Nephron progenitor cell (in vitro differentiated cells): ENCODE data around the gene AJAP1.

Experiments
- DNase-seq: peaks from one replicate; pipeline ENCODE4 v3.0.0; 2021
- H3K27ac Mint-ChIP-seq: 2 replicates; pipeline ENCODE4 v1.8.0; 2021; ENCODE audit warnings: mild to moderate bottlenecking, moderate library complexity, mixed read lengths
- H3K27me3 Mint-ChIP-seq: 2 replicates; pipeline ENCODE4 v1.8.0; 2021; ENCODE audit warnings: mild to moderate bottlenecking, low read depth, mixed read lengths; ENCODE audit not compliant: poor library complexity
- H3K36me3 Mint-ChIP-seq: 2 replicates; pipeline ENCODE4 v1.8.0; 2021; ENCODE audit warnings: low read depth, mixed read lengths
- H3K4me1 Mint-ChIP-seq: 2 replicates; pipeline ENCODE4 v1.8.0; 2021; ENCODE audit warnings: mixed read lengths
- H3K4me3 Mint-ChIP-seq: 2 replicates; pipeline ENCODE4 v1.8.0; 2021; ENCODE audit warnings: mild to moderate bottlenecking, moderate library complexity, mixed read lengths
- H3K9me3 Mint-ChIP-seq: 2 replicates; pipeline ENCODE4 v1.8.0; 2021; ENCODE audit warnings: mild to moderate bottlenecking, moderate library complexity, mixed read lengths
- TF ChIP-seq, protein P1 (sequence below): fragments of 200-600 bp; sonication (generic); IDR thresholded peaks from 2 replicates; pipeline ENCODE4 v1.5.0; 2021; ENCODE audit warnings: antibody characterized with exemption

Gene AJAP1

GRCh38 chr1:4640931-4641330 is 13.5 kb upstream of the AJAP1 start:
- Mint-ChIP-seq H3K4me3 (no peak overlapping the region), H3K27me3 (peaks cover 4% of the 10 kb centered on the region), H3K4me1 (peaks cover 26% of the 10 kb centered on the region), H3K27ac (no peak overlapping the region), H3K36me3 (no peaks in the 10 kb centered on the region), H3K9me3 (no peaks in the 10 kb centered on the region)
- no peak for DNase-seq
- TF ChIP-seq, protein P1, sequence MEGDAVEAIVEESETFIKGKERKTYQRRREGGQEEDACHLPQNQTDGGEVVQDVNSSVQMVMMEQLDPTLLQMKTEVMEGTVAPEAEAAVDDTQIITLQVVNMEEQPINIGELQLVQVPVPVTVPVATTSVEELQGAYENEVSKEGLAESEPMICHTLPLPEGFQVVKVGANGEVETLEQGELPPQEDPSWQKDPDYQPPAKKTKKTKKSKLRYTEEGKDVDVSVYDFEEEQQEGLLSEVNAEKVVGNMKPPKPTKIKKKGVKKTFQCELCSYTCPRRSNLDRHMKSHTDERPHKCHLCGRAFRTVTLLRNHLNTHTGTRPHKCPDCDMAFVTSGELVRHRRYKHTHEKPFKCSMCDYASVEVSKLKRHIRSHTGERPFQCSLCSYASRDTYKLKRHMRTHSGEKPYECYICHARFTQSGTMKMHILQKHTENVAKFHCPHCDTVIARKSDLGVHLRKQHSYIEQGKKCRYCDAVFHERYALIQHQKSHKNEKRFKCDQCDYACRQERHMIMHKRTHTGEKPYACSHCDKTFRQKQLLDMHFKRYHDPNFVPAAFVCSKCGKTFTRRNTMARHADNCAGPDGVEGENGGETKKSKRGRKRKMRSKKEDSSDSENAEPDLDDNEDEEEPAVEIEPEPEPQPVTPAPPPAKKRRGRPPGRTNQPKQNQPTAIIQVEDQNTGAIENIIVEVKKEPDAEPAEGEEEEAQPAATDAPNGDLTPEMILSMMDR = no peak

DNA sequence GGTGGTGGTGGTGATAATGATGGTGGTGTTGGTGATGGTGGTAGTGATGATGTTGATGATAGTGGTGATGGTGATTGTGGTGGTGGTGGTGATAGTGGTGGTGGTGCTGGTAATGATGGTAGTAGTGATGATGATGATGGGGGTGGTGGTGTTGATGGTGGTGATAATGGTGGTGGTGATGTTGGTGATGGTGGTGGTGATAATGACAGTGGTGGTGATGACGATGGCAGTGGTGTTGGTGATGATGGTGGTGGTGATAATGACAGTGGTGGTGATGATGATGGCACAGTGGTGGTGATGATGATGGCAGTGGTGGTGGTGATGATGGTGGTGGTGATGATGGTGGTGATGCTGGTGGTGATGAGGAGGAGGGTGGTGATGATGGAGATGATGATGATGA is 7.0 kb upstream of the AJAP1 start:
- H3K4me1 Mint-ChIP-seq = no peaks in the 10 kb centered on the region
- TF ChIP-seq, protein P1 = no peak
- peaks cover 5% of the 10 kb centered on the region for H3K27me3 Mint-ChIP-seq
- H3K9me3 Mint-ChIP-seq = no peaks in the 10 kb centered on the region
- no peaks in the 10 kb centered on the region for H3K36me3 Mint-ChIP-seq
- no peak overlapping the region for H3K4me3 Mint-ChIP-seq
- H3K27ac Mint-ChIP-seq = no peak overlapping the region
- DNase-seq = no peak

DNA sequence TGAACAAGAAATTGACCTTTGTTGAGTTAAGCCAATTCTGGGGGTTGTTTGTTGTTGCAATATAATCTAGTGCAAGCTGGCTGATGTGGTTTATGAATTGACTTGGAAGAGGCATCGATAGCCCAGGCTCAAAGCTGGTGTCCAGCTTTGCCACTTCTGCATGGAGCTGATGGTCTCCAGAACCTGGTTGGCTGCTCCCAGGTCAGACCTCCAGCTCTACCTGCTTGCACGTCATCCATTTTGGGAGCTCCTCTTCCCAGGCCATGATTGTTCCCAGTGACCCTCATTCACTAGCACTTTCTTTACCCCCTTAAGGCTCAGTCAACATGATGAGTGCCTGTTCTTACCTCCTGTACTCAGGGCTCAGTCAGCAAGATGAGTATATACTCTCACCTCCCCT is 5.8 kb upstream of the AJAP1 start:
- TF ChIP-seq, protein P1 = no peak
- H3K27me3 Mint-ChIP-seq = peaks cover 17% of the 10 kb centered on the region
- no peaks in the 10 kb centered on the region for H3K4me1 Mint-ChIP-seq

GRCh38 chr1:4650481-4650880 is 3.9 kb upstream of the AJAP1 start:
- no peak for DNase-seq
- no peak overlapping the region for H3K4me3 Mint-ChIP-seq
- no peaks in the 10 kb centered on the region for H3K36me3 Mint-ChIP-seq
- H3K4me1 Mint-ChIP-seq = no peaks in the 10 kb centered on the region
- H3K27ac Mint-ChIP-seq = no peak overlapping the region
- H3K9me3 Mint-ChIP-seq = no peaks in the 10 kb centered on the region
- H3K27me3 Mint-ChIP-seq = peaks cover 26% of the 10 kb centered on the region
- TF ChIP-seq, protein P1 = no peak

More for the DNA sequence above, 5.8 kb upstream of the AJAP1 start:
- no peaks in the 10 kb centered on the region for H3K9me3 Mint-ChIP-seq
- no peaks in the 10 kb centered on the region for H3K36me3 Mint-ChIP-seq
- no peak for DNase-seq
- H3K4me3 Mint-ChIP-seq = no peak overlapping the region
- H3K27ac Mint-ChIP-seq = no peak overlapping the region

GRCh38 chr1:4650981-4651380 is 3.4 kb upstream of the AJAP1 start:
- Mint-ChIP-seq H3K4me1 (no peaks in the 10 kb centered on the region), H3K4me3 (no peak overlapping the region), H3K36me3 (no peaks in the 10 kb centered on the region), H3K27ac (no peak overlapping the region), H3K9me3 (no peaks in the 10 kb centered on the region), H3K27me3 (peaks cover 29% of the 10 kb centered on the region)
- TF ChIP-seq, protein P1 = no peak
- DNase-seq = no peak

DNA sequence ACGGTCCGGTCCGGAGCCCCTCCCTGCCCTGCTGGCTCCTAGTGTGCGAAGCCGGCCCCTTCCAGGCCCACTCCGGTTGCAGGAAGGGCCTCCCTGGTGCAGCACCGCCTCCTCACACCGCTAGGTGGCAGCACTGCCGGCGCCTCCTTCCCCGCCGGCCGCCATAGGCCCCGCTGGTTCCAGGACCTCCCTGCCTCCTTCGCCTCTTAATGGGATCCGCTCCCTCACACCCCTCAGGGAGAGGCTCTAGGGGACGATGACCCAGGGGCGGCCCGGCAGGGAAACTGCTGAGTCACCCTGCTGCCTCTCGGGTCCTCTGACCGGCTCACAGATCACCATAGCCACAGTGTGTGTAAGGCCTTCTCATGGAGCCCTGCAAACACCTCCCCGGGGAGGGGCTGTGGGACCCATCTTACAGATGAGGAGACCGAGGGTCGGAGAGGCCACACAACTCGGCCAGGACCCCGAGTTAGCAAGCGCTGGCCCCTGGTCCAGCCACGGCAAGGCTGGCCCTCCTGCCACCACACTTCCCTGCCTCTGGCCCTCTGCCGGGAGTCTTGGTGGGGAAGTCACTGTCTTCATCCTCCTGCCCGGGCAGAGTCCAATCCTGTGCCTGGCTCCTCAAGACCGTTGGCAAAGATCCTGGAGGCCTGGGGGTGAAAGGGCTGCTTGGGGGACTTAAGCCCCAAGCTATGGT is 1.6 kb upstream of the AJAP1 start:
- H3K4me1 Mint-ChIP-seq = peaks cover 17% of the 10 kb centered on the region
- H3K9me3 Mint-ChIP-seq = no peaks in the 10 kb centered on the region
- no peak overlapping the region for H3K27ac Mint-ChIP-seq
- no peak overlapping the region for H3K4me3 Mint-ChIP-seq
- no peaks in the 10 kb centered on the region for H3K36me3 Mint-ChIP-seq
- peak; percentile 86 for DNase-seq
- TF ChIP-seq, protein P1 = peak; percentile 98
- peaks cover 47% of the 10 kb centered on the region for H3K27me3 Mint-ChIP-seq
